GM21515 (cell line): ENCODE results near the gene FAM169A.
"Not testable (repeated sequence)": the region's sequence is repeated elsewhere in the genome, so short reads cannot be mapped to it uniquely, and the experiment has no call there.

Source experiments
- ATAC-seq: cut with Tn5 transposase; IDR thresholded peaks from one replicate; pipeline ENCODE4 v1.9.1; 2021; ENCODE audit not compliant: unreplicated experiment

Gene FAM169A, protein sequence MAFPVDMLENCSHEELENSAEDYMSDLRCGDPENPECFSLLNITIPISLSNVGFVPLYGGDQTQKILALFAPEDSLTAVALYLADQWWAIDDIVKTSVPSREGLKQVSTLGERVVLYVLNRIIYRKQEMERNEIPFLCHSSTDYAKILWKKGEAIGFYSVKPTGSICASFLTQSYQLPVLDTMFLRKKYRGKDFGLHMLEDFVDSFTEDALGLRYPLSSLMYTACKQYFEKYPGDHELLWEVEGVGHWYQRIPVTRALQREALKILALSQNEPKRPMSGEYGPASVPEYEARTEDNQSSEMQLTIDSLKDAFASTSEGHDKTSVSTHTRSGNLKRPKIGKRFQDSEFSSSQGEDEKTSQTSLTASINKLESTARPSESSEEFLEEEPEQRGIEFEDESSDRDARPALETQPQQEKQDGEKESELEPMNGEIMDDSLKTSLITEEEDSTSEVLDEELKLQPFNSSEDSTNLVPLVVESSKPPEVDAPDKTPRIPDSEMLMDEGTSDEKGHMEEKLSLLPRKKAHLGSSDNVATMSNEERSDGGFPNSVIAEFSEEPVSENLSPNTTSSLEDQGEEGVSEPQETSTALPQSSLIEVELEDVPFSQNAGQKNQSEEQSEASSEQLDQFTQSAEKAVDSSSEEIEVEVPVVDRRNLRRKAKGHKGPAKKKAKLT

DNA sequence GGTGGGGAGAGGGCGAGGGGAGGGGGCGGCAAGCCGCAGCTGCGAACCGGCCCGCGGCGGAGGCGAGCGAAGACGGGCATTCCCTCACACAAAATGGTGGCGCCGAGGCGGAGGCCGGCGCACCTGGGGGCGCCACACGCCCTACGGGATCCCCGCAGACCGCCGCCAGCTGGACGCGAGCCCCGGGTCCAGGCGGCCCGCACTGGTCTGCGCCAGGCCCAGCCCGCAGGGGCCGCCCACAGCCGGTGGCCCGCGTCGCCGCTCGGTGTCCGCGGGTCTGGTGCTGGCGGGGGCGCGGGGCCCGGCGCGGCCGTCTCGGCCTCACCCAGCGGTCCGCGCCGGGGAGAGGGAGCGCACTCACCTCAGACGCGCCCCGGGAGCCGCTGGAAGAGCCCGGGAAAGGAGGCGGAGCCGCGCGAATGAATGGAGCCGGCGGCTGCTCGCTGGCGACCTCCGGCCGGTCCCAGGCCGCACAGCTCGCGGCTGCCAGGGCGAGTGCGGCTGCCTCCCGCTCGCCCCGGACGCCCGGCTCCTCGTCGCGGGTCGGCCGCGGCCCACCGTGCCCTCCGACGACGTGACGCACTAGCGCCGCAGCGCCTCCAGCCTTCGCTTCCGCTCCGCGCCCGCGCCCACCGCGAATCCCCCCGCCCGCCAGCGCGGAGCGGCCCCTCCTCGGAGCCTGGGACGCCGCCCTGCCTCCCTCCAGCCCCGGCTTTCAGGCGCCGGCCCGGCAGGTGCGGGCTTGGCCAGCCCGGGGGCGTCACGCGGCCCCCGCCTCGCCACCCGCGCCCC lies at the start of gene FAM169A:
Gene FAM169A (minus strand): TSS at position 584 of the 792 bp plus-strand sequence. CDS start 24,711 bp downstream, outside the sequence.
- ATAC-seq = peak; percentile 57

DNA sequence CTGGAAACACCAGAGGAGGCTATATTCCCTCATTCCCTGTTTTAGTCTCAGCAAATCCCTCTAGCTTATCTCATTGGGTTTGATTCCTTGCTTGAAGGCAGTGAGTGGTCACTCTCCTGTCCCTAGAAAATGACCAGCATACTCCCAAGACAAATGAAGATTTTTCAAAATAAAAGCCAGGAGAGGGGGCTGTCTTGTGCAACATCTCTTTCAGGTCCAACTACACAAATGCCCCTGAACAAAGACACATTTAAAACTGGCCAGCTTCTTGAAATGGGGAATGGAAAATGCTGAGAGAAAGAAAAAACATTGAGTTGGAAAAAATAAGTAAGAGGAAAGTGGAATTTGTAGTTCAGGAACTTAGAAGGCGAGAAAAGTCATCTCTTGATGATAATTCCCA lies 49.3 kb upstream of the FAM169A start:
- ATAC-seq = no peak

DNA sequence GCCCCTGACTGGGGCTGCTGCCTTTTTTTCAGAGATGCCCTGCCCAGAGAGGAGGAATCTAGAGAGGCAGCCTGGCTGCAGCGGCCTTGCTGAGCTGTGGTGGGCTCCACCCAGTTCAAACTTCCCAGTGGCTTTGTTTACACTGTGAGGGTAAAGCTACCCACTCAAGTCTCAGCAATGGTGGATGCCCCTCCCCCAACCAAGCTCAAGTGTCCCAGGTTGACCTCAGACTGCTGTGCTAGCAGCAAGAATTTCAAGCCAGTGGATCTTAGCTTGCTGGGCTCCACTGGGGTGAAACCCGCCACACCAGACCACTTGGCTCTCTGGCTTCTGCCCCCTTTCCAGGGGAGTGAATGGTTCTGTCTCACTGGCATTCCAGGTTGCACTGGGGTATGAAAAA lies 45.2 kb upstream of the FAM169A start:
- not testable (repeated sequence) for ATAC-seq

DNA sequence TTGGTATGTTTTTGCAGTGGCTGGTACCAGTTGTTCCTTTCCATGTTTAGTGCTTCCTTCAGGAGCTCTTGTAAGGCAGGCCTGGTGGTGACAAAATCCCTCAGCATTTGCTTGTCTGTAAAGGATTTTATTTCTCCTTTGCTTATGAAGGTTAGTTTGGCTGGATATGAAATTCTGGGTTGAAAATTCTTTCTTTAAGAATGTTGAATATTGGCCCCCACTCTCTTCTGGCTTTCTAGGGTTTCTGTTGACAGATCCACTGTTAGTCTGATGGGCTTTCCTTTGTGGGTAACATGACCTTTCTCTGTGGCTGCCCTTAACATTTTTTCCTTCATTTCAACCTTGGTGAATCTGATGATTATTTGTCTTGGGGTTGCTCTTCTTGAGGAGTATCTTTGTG lies 43.7 kb upstream of the FAM169A start:
- ATAC-seq = not testable (repeated sequence)

DNA sequence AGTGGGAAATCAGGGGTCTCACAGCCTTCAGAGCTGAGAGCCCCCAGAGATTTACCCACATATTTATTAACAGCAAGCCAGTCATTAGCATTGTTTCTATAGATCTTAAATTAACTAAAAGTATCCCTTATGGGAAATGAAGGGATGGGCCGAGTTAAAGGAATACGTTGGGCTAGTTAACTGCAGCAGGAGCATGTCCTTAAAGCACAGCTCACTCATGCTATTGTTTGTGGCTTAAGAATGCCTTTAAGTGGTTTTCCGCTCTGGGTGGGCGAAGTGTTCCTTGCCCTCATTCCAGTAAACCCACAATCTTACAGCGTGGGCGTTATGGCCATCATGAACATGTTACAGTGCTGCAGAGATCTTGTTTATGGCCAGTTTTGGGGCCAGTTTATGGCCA lies 42.0 kb upstream of the FAM169A start:
- ATAC-seq = not testable (repeated sequence)

DNA sequence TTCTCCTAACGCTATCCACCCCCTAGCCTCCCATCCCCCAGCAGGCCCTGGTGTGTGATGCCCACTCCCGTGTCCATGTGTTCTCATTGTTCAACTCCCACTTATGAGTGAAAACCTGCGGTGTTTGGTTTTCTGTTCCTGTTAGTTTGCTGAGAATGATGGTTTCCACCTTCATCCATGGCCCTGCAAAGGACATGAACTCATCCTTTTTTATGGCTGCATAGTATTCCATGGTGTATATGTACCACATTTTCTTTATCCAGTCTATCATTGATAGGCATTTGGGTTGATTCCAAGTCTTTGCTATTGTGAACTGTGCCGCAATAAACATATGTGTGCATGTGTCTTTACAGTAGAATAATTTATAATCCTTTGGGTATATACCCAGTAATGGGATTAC lies 38.5 kb upstream of the FAM169A start:
- ATAC-seq = not testable (repeated sequence)

DNA sequence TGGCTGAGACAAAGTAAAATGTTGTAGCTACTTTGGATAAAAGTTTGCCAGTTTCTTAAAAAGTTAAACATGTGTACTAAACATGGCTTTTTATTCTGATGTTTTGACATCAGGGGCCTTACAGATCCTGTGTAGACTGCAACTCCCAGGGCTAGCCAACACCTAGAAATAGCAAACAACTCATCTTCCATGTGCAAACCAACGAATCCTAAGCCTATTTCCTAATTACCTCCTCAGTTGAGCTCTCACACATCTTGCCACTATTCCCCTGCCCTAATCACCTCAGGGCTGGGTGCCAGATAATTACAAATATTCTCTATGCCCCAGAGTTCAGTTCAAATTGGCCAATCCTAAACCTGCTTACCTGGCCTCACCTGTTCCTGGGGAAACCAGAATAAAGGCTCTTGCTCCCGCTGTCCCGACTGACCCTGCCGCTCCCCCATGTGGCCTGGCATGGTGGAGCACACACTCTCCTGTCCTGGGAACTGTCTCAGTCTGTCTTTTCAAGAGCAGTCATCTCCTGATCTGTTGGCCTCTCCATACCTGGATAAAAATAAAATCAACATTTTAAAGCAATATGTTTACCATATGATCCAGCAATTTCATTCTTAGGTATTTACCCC lies 37.1 kb upstream of the FAM169A start:
- no peak for ATAC-seq

DNA sequence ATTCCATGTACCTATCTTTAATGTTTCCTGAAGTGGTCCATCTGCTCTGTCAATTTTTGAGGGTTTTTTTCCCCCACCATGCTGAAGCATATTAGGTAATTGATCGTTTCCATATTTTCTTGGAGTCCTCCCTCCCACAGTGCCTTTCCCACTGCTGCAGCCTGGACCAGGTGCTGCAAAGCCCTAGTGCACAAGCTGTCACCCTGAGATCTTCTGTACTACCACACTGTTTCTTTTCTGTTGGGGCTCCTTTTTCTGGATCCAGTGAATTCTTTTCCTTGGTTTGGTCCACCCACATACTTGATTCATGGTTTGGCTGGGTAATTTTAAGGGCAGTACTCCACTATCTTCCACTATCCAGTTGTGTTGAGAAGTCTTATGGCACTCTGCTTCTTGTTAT lies 30.9 kb upstream of the FAM169A start:
- no peak for ATAC-seq

DNA sequence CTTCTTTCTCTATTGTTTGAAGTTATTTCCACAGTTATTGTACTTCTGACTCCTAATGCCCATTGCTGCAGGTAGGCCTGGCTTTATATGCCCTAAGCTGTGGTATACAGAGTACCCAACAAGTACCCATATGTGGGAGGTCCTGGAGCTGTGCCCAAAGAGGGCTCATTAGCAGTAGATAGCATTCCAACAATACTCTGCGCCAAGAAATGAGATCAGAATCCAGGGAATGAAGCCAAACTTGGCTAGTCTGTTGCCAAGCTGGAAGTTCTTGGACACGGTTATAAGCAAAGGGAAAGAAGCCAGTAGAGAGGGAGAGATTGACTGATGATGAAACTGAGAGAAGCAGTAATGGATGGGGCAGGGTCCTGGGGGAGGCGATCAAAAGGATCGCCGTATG lies 29.7 kb upstream of the FAM169A start:
- ATAC-seq = no peak

DNA sequence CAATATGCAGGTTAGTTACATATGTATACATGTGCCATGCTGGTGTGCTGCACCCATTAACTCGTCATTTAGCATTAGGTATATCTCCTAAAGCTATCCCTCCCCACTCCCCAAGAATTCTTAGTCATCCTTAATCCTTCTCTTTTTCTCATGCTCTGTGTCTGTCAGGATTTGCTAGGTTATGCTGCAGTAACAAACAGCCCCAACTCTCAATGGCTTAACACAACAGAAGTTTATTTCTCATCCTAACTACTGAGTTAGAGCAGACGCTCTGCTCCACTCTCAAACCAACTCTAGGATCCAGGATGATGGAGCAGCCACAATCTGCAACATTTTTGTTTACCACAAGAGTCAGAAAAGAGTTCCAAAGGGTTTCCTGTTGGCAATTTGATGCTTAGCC lies 28.2 kb upstream of the FAM169A start:
- ATAC-seq = no peak

DNA sequence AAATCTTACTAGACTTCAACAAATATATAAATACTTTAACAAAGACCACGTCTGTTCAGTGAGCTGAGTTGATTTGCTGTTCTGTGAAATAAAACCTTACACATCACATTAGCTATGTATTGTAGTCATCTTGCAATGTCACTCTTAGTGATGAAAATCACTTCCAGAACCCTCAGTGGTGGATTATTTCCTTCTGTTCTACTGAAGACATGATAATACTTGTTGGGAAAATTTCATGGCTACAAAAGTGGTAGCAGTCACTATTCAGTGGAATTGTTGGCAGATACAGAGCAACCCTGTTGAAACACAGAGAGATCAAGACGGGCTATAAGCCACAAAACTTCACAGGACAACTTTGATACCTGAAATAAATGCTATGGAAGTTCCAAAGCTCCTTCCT lies 26.7 kb upstream of the FAM169A start:
- no peak for ATAC-seq

DNA sequence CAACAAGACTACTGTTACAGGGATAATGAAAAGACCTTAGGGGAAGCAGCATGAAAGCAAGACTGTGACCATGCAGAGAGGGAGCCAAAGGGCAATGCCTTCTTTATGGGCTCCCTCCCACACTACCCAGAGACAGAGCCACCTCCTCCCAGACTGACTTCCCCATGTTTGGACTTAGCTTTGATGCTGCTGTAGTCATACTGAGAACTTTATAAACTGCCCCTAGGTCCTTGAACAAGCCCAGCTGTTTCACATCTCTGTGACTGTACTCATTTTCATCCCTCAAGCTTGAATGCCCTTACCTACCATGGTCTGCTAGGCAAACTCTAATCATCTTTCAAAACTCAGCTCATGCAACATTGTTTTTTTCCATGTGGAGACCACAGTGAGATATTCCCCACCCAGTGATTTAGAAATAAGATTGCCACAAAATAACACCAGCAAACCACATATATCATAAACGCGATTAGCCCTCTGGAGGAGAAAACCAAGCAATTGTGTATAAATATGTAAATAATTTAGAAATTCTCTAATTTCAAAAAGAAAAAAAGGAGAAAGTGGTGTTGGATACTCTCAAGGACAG lies 23.4 kb upstream of the FAM169A start:
- ATAC-seq = peak; percentile 54

DNA sequence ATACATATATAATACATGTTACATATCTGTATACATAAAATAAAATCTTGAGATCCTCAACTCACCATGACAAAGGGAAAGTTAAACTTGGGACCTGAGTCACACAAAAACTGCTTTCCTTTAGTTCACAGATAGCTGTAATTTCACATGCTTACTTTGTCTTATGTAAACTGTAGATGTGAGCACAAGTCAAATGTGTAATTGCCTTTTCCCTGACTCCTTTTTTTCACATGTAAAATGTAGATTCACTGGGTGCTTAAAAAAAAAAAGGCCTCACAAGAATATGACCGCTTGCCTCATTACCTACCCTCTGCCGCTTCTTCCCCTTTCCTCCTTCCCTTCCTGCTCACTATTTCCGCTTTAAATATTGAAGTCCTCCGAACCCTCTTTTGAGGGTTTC lies 21.9 kb upstream of the FAM169A start:
- ATAC-seq = no peak

DNA sequence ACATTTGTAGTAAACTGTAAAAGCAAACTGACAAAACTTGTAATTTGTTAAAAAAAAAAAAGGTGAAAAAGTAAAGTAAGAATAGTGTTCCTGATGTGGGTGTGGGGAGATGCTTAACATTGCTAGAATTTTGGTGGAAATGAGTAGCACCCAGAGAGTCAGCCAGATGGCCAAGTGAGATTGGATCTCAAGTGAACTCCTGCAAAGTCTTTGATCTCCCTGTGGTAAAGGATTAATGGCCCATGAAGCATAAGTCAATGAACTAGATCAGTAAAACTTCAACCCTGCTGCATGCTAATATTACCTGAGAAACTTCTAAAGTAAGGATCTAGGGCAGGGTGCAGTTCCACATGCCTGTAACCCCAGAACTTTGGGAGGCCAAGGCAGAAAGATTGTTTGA lies 19.0 kb upstream of the FAM169A start:
- ATAC-seq = no peak

DNA sequence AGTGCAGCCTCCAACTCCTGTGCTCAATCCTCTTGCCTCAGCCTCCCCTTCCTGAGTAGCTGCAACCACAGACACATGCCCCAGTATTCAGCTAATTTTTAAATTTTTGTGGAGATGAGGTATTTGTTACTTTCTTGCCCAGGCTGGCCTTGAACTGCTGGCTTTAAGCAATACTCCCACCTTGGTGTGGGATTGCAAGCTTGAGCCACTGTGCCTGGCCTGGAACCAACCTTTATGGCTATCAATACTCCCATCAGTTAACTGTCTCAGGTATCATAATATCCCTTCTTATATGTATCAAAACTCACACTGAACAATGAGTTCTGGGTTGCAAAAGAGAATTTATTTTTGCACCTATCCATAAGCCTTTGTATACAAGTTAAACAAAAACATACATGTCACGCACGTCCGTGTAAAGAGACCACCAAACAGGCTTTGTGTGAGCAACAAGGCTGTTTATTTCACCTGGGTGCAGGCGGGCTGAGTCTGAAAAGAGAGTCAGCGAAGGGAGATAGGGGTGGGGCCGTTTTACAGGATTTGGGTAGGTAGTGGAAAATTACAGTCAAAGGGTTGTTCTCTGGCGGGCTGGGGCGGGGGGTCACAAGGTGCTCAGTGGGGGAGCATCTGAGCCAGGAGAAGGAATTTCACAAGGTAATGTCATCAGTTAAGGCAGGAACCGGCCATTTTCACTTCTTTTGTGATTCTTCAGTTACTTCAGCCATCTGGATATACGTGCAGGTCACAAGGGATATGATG lies 16.4 kb upstream of the FAM169A start:
- ATAC-seq = not testable (repeated sequence)

DNA sequence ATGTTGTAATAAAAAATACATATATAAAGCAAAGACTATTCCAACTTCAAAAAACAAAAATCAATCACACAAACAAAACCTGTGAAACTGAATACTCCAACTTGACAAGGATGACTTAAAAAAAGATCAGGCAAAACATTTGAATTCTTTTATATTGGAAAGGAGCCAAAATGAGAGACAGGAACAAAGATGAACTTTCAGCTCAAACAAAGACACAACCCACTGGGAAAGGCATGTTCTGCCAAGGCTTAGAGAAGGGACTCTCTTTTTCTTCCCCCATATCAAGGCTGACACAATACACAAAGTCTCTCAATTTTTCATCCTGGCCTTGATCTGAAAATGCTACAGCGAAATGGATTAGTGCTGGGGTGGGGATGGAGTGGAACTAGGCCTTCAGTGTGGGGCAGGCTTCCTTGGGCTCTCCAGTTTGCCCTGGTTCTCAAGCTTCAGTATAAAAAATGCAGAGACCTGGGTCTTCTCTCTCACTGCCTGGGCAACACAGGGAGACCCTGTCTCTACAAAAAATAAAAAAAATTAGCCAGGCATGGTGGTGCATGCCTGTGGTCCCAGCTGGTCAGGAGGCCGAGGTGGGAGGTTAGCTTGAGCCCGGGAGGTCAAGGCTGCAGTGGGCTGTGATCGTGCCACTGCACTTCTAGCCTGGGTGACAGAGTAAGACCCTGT lies 11.6 kb upstream of the FAM169A start:
- no peak for ATAC-seq

DNA sequence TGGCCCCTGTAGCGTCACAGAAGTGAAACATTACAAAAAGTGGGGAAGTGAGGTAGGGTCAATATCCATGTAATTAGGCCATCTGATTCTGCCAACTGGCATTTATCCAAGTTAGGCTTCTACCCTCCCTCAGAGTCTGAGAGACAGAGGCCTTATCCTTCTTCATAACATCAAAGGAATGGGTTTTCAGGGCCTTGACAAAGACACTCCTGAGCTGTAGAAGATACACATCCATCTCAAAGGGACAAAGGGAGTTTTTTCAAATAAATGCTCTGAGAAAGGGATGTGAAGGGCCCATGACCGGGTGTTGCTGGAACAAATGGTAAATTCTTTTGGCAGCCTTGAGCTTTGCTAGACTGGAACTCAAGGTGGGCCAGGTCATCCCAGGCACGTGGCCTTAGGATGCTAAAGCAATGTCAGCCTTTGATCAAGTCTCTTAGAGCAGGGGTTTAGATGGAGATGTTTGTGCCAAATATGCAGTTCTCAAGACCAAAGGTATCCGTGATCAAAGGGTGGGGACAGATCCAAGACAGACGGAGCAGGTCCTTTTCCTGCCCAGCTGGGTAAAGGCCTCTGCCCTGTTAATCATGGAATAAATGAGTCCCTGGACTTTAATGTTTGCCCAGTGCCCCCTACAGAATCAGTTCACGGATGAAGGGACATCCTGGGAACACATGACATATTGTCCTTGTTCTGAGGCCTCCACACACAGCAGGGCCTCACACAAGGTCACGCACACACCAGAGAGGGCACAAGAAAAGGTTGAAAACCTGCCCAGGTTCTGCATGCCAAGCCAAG lies 10.0 kb upstream of the FAM169A start:
- ATAC-seq = no peak

DNA sequence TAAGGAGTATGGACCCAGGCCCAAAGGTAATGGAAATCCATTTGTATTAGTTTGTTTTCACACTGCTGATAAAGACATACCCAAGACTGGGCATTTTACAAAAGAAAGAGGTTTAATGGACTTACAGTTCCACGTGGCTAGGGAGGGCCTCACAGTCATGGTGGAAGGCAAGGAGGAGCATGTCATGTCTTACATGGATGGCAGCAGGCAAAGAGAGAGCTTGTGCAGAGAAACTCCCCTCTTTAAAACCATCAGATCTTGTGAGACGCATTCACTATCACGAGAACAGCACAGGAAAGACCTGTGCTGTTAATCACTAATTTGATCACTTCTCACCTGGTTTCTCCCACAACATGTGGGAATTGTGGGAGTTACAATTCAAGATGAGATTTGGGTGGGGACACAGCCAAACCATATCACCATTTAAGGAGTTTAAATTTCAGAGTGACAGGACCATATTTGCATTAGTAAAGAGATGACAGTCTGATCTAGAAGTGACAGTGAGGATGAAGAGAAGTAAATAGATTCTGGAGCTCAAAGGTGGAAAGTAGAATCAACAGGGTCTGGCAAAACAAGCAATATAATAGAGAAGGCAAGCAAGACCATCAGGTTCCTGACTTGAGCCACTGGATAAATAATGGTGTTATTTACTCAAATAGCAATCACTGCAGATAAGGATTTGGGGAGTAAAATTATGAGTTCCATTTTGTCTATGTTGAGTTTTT lies 7.5 kb upstream of the FAM169A start:
- ATAC-seq = no peak
